Activated CD4-positive, alpha-beta memory T cell treated with anti-CD3 and anti-CD28 coated beads for 36 hours (primary cell): ENCODE measurements around the gene TRIM71. TPM values are rescaled to one million over a fixed set of nuclear protein-coding genes. Genes with fewer than 3 reads are reported as not detected.

ENCODE experiments used
- CTCF ChIA-PET: fragments of 350-600 bp; sonication (Branson Sonifier 250); formaldehyde crosslinking; loops from one replicate; lab custom pipeline; 2021; ENCODE audit warnings: antibody characterized with exemption, inconsistent platforms; lab: Charles Lee
- POLR2A ChIA-PET: fragments of 350-600 bp; sonication (Branson Sonifier 250); formaldehyde crosslinking; loops from one replicate; lab custom pipeline; 2021; ENCODE audit warnings: antibody characterized with exemption; lab: Charles Lee
- DNase-seq: peaks from one replicate; pipeline ENCODE4 v3.0.0-alpha.2; 2020
- H3K27ac Mint-ChIP-seq: one replicate; pipeline ENCODE4 v1.8.0; 2021; ENCODE audit warnings: mixed read lengths
- H3K27me3 Mint-ChIP-seq: one replicate; pipeline ENCODE4 v1.8.0; 2021; ENCODE audit warnings: mixed read lengths
- H3K36me3 Mint-ChIP-seq: one replicate; pipeline ENCODE4 v1.8.0; 2021; ENCODE audit warnings: mixed read lengths
- H3K4me1 Mint-ChIP-seq: one replicate; pipeline ENCODE4 v1.8.0; 2021; ENCODE audit warnings: low read depth, mixed read lengths
- H3K4me3 Mint-ChIP-seq: one replicate; pipeline ENCODE4 v1.8.0; 2021; ENCODE audit warnings: mild to moderate bottlenecking, mixed read lengths
- H3K9me3 Mint-ChIP-seq: one replicate; pipeline ENCODE4 v1.8.0; 2021; ENCODE audit warnings: mixed read lengths
- intact Hi-C: fragments of 100-400 bp; cut with micrococcal nuclease; formaldehyde crosslinking; loops from one replicate; pipeline ENCODE4 v1.15.1; 2023
- total RNA-seq, 2 experiments: library from RNA; stranded (reverse); gene quantifications; one replicate each; pipeline ENCODE4 v1.2.3, GENCODE V29; 2021

Gene TRIM71
- total RNA-seq, 2 experiments from 2014 or later, result 0.02 TPM

- ChIA-PET POLR2A (interaction anchor here (1.0 kb wide), 1 partner anchor 11 kb away, joined by 3 read pairs; no protein-coding TSS in a partner anchor), CTCF (interaction anchor here (1.4 kb wide), 1 partner anchor 15 kb away, joined by 4 read pairs; no protein-coding TSS in a partner anchor)
- Mint-ChIP-seq H3K36me3 (no peaks in the 10 kb centered on the region), H3K27me3 (peaks cover 13% of the 10 kb centered on the region), H3K27ac (no peak overlapping the region), H3K9me3 (no peaks in the 10 kb centered on the region), H3K4me1 (peaks cover 11% of the 10 kb centered on the region), H3K4me3 (no peak overlapping the region)
- intact Hi-C loops, result no loop called here
- no peak for DNase-seq
These were observed 68.5 kb downstream of the TRIM71 start for GRCh38 chr3:32886296-32886695.

DNA sequence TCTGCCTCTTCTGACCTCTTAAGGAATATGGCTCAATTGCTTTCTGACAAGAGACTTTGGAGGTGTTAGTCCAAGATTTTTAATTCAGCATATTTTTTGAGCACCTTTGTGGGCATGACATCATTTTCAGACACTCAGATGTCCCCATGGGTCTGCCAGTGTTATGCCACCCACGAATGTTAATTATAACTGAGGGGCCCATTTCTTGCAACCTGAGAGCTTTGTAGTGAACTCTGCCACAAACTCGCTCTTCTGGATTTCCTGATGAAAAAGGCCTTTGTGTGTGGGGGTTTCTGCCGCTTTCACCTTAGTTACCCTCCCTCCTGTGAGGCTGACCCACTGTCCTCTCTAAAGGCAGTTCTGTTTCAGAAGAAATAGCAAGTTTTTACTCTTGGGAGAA lies 69.1 kb downstream of the TRIM71 start:
- Mint-ChIP-seq H3K4me1 (peaks cover 11% of the 10 kb centered on the region), H3K9me3 (no peaks in the 10 kb centered on the region)
- CTCF ChIA-PET, result no interaction called here

DNA sequence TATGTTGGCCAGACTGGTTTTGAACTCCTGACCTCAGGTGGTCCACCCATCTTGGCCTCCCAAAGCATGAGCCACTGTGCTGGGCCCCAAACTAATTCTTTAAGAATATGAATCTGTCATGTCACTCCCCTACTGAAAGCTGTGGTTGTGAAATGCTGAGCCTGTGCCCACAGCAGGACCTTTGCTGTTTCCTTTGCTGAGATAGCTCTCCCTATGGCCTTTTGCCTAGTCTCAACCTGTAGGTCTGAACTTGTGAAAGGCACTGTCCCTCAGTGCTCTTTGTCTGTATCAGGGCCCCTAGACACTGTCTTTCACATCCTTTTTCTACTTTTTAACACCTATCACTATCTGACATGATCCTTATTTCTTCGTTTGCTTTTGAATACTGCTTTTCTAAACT lies 70.9 kb downstream of the TRIM71 start:
- intact Hi-C loops, result no loop called here
- ChIA-PET POLR2A (no interaction called here), CTCF (no interaction called here)
- no peaks in the 10 kb centered on the region for H3K9me3 Mint-ChIP-seq
- peaks cover 13% of the 10 kb centered on the region for H3K27me3 Mint-ChIP-seq
- no peak overlapping the region for H3K27ac Mint-ChIP-seq
- no peak for DNase-seq
- no peaks in the 10 kb centered on the region for H3K36me3 Mint-ChIP-seq
- no peak overlapping the region for H3K4me3 Mint-ChIP-seq
- no peaks in the 10 kb centered on the region for H3K4me1 Mint-ChIP-seq

More for the DNA sequence above, 69.1 kb downstream of the TRIM71 start:
- Mint-ChIP-seq H3K27ac (no peak overlapping the region), H3K4me3 (no peak overlapping the region), H3K36me3 (no peaks in the 10 kb centered on the region), H3K27me3 (peaks cover 8% of the 10 kb centered on the region)
- intact Hi-C loops, result no loop called here
- DNase-seq, result no peak
- POLR2A ChIA-PET, result interaction anchor here (1.0 kb wide), 1 partner anchor 11 kb away, joined by 3 read pairs; no protein-coding TSS in a partner anchor

- ChIA-PET POLR2A (no interaction called here), CTCF (no interaction called here)
- Mint-ChIP-seq H3K9me3 (no peaks in the 10 kb centered on the region), H3K4me1 (no peaks in the 10 kb centered on the region), H3K36me3 (no peaks in the 10 kb centered on the region), H3K27me3 (peaks cover 22% of the 10 kb centered on the region), H3K4me3 (no peak overlapping the region), H3K27ac (no peak overlapping the region)
- DNase-seq, result no peak
- intact Hi-C loops, result no loop called here
These were observed 72.9 kb downstream of the TRIM71 start for GRCh38 chr3:32890420-32891276.

GRCh38 chr3:32891365-32891764 lies 73.6 kb downstream of the TRIM71 start:
- no peaks in the 10 kb centered on the region for H3K4me1 Mint-ChIP-seq
- intact Hi-C loops, result no loop called here
- no peaks in the 10 kb centered on the region for H3K36me3 Mint-ChIP-seq
- CTCF ChIA-PET, result no interaction called here
- H3K27ac Mint-ChIP-seq, result no peak overlapping the region
- no peak overlapping the region for H3K4me3 Mint-ChIP-seq
- H3K9me3 Mint-ChIP-seq, result no peaks in the 10 kb centered on the region
- peaks cover 25% of the 10 kb centered on the region for H3K27me3 Mint-ChIP-seq
- POLR2A ChIA-PET, result no interaction called here
- DNase-seq, result no peak

DNA sequence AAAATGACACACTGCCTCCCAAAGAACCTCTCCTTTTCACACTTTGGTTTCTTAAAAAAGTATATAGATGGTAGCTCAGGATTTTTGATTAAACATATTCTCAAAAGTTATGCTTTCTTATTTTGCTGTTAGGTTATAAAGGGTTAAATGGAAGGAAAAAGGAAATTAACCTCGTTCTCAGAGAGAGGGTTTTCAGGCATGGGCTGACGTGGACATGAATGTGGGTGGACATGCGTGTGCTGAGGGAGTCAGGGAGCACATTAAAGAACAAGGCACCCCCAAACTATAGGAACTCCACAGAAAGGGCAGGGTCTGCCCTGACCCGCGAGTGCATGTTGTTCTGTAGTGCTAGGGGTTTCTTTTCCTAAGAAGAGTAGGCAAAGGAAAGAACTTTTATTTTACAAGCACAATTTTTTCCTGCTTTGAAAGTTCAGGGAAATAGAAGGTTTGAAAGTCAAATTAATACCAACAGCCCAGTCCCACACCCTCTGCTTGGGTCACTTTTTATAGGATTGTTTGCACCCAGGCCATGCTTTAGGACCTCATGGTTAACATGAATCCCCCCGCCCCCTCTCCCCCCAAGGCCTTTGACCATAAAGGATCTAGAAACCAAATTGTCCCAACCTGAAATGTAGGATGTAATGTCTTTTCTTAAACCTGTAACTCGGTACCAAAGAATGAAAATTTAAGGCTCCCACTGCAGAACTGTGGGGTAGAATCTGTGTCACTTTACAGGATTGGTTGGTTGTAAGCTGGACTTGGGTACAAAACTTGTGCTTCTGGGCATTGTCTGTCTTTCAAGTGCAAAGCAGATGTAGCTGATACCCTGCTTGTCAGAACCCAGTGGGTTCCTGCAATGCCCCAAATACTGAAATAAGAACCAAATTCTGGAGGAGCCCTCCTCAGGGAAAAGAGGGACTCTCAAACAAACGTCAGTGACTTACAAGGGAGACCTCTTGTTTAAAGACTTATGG lies 75.1 kb downstream of the TRIM71 start:
- POLR2A ChIA-PET, result no interaction called here
- Mint-ChIP-seq H3K9me3 (no peaks in the 10 kb centered on the region), H3K27me3 (peaks cover 29% of the 10 kb centered on the region)

GRCh38 chr3:32894977-32895376 lies 77.2 kb downstream of the TRIM71 start:
- H3K27ac Mint-ChIP-seq, result no peak overlapping the region
- H3K9me3 Mint-ChIP-seq, result no peaks in the 10 kb centered on the region
- no peaks in the 10 kb centered on the region for H3K36me3 Mint-ChIP-seq
- no peak for DNase-seq
- no peaks in the 10 kb centered on the region for H3K4me1 Mint-ChIP-seq
- no peak overlapping the region for H3K4me3 Mint-ChIP-seq
- POLR2A ChIA-PET, result no interaction called here
- H3K27me3 Mint-ChIP-seq, result peaks cover 40% of the 10 kb centered on the region
- intact Hi-C loops, result no loop called here
- CTCF ChIA-PET, result no interaction called here

More for the DNA sequence above, 75.1 kb downstream of the TRIM71 start:
- Mint-ChIP-seq H3K4me3 (no peak overlapping the region), H3K27ac (no peak overlapping the region), H3K36me3 (no peaks in the 10 kb centered on the region), H3K4me1 (no peaks in the 10 kb centered on the region)
- CTCF ChIA-PET, result no interaction called here
- DNase-seq, result no peak
- intact Hi-C loops, result no loop called here

- intact Hi-C loops, result no loop called here
- POLR2A ChIA-PET, result no interaction called here
- no peak for DNase-seq
- H3K4me3 Mint-ChIP-seq, result no peak overlapping the region
- no peaks in the 10 kb centered on the region for H3K9me3 Mint-ChIP-seq
- CTCF ChIA-PET, result no interaction called here
- H3K4me1 Mint-ChIP-seq, result no peaks in the 10 kb centered on the region
- peaks cover 40% of the 10 kb centered on the region for H3K27me3 Mint-ChIP-seq
- no peaks in the 10 kb centered on the region for H3K36me3 Mint-ChIP-seq
- H3K27ac Mint-ChIP-seq, result no peak overlapping the region
These were observed 77.9 kb downstream of the TRIM71 start for GRCh38 chr3:32895701-32896100.

DNA sequence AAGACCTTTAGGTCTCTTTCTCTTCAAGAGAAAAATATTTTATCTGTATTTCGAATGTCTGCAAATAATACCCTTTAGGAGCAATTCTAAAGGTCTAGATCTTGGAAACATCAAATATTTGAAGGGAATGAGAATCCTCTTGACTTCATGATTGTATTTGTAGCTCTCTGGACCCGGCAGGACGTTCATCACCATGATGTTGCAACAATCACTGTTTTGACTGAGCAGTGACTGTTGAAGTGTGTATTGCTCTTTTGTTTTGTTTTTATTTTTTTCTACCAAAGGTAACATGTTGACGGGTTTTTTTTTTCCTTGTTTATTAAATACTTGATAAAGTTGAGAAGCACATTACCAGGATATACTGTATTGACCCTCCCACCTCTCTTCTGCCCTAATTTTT lies 78.3 kb downstream of the TRIM71 start:
- Mint-ChIP-seq H3K36me3 (no peaks in the 10 kb centered on the region), H3K27ac (no peak overlapping the region), H3K4me1 (no peaks in the 10 kb centered on the region), H3K4me3 (no peak overlapping the region), H3K9me3 (no peaks in the 10 kb centered on the region), H3K27me3 (peaks cover 39% of the 10 kb centered on the region)
- DNase-seq, result no peak
- ChIA-PET POLR2A (no interaction called here), CTCF (no interaction called here)
- intact Hi-C loops, result no loop called here

DNA sequence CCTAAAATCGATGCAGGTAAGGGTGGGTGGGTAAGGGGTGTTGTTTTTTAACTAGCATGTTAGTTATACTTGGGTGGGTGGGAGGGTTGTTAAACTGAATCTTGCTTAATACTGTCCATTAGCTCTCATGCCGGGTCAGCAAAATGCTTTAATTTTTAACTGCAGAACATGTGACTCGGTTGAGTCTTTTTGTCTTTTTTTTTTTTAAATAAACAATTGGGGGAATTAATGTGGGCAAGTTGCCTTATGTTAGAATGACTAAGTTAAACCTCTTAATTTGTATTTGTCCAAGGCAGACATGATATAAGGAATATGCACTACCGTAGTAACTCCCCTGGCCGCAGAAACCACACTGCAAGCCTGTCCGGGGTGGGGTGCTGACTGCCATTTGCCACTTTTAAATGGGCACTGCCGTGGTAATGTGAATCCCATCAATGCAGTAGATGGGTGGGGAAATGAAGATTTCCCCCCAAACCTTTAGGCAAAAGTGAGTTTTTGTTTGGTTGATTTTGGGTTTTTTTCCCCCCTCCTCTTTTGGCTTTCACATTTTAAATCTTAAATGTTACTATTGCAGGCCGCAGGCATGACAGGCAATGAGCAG lies 79.3 kb downstream of the TRIM71 start:
- H3K9me3 Mint-ChIP-seq, result no peaks in the 10 kb centered on the region
- DNase-seq, result no peak
- POLR2A ChIA-PET, result interaction anchor here (1.1 kb wide), 1 partner anchor 11 kb away, joined by 3 read pairs; no protein-coding TSS in a partner anchor
- no peaks in the 10 kb centered on the region for H3K4me1 Mint-ChIP-seq
- CTCF ChIA-PET, result no interaction called here
- peaks cover 42% of the 10 kb centered on the region for H3K27me3 Mint-ChIP-seq
- H3K4me3 Mint-ChIP-seq, result no peak overlapping the region
- H3K27ac Mint-ChIP-seq, result no peak overlapping the region
- H3K36me3 Mint-ChIP-seq, result no peaks in the 10 kb centered on the region
- intact Hi-C loops, result no loop called here

GRCh38 chr3:32897981-32898623 lies 80.3 kb downstream of the TRIM71 start:
- Mint-ChIP-seq H3K9me3 (no peaks in the 10 kb centered on the region), H3K27me3 (peaks cover 38% of the 10 kb centered on the region), H3K36me3 (no peaks in the 10 kb centered on the region), H3K4me3 (no peak overlapping the region), H3K27ac (no peak overlapping the region), H3K4me1 (peaks cover 3% of the 10 kb centered on the region)
- ChIA-PET POLR2A (interaction anchor here (0.6 to 1.1 kb wide), 3 partner anchors 12 to 206 kb away, joined by 3 to 5 read pairs (median 4); no protein-coding TSS in a partner anchor), CTCF (no interaction called here)
- DNase-seq, result no peak
- intact Hi-C loops, result no loop called here
